HG03460 (cell line): ENCODE data around the gene PAPPA.

Experiments
- ATAC-seq: cut with Tn5 transposase; IDR thresholded peaks from one replicate; pipeline ENCODE4 v1.9.1; 2021; ENCODE audit not compliant: unreplicated experiment

The PAPPA gene

DNA sequence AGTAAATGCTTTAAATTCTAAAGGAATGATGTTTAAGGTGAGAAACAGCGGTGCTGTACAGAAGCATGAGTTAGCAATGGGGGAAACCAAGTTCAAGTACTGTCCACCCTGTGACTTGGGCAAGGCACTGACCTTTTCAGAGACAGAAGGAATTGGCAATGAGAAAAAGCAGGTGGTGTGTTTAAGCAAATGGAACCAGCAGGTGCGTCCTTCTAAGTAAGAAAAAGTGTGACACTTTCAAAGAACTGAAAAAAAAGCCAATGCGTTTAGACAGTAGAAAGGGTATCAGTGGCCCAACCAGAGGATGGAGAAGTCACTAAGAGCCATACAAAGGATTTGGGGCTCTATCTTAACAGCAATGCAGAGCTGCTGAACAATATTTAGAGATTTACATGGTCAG lies 250.6 kb downstream of the PAPPA start:
- ATAC-seq = no peak

DNA sequence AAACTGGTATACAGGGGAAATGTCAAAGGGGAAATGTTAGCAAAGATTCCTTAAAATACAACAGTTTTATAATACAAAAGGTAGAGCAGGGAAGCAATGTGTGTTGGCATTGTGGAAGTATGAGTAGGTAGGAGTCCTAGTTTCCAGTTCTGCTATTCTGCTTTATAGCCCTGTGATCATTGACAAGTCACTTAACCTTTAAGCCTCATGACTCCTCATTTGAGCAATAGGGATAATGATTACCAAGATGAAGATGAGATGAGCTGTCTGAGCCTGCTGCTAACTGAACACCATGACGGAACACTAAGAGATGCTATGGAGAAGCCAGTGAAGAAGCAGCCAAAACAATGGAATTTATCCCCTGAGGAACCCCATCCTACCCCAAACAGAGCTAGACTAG lies 251.7 kb downstream of the PAPPA start:
- no peak for ATAC-seq

DNA sequence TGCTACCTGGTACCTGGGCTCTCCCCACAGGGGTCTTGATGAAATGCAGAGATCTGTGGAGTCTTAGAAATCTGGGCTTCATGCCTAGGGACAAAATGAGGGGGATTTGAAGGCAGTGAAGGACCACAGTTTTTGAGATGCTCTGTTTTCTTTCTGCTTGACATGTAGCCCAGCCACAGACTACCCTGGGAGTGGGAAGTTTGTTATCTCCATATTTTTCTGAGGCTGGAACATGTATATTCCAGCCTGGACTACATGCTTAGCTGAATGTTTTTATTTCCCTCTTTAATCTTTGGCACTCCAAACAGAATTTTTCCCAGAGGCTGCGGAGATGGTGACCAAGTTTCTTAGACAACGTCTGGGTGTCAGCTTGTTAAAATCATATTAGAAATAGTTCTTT lies 252.9 kb downstream of the PAPPA start:
- no peak for ATAC-seq

DNA sequence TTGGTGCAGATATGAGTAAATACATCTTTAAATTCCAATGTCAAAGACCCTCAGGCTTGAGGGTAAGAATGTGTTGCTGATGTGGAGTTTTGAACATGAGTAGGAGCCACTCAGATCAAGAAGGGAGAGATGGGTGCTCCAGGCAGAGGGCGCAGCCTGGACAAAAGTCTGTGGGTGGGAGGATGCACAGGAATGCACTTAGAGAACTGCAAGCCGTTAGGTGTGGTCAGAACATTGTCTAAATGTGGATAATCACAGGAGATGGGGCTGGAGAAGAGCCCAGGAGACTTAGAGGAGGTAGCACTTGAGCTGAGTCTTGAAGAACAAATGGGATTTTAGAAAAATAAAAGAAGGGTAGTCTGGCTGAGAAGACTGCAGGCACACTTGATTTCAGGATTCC lies 255.5 kb downstream of the PAPPA start:
- no peak for ATAC-seq

DNA sequence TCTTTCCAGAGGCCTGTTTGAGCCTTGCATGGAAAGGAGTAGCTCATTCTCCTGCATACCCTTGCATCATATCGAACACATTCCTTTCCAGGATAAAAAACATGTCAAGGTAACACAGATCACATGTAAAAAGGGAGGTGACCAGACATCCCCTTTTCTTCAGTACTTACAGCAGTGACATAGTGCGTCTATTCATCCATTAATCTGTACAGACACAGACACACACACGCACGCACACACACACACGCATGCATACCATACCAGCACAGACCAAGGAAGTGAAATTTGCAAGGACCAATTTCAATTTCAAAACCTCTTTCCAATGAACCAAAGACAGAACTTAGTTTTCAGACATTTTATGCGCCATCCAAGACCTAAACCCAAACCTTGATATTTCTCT lies 256.0 kb downstream of the PAPPA start:
- ATAC-seq = no peak

DNA sequence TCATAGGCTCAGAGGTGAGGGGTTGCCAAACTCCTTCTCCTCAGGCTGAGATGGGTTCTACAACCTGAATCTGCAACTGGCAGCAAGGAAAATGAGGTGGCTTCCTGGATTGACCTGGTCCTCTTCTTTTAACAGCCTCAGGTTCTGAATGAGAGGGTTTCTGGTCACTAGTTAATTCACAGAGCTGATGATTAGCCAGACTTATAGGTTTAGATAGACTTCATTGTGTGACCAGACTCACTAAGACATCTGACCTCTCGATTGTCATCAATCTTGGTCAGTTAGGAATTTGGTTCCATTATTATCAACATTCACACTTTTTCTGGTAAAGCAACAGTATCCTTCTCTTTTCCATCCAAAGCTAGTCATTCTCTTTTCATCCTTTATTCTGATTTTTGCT lies 257.9 kb downstream of the PAPPA start:
- ATAC-seq = no peak

DNA sequence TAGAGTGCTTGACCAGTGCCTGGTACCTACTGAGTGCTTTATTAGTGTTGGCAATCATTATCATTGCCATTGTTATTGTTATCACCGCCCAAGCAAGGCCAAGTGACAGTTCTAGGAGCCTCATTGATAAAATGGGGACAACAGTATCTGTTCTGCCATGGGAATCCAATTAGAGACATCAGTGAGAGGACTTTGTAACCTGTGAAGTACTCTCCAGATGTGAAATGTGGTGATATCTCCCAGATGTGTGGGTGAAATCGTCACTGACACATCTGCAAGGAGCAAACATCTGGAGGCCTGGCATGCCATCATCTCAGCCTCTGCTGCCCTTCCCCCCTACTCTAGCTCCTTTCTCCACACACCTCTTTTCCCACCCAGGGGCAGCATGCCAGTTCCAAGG lies 260.8 kb downstream of the PAPPA start:
- no peak for ATAC-seq

DNA sequence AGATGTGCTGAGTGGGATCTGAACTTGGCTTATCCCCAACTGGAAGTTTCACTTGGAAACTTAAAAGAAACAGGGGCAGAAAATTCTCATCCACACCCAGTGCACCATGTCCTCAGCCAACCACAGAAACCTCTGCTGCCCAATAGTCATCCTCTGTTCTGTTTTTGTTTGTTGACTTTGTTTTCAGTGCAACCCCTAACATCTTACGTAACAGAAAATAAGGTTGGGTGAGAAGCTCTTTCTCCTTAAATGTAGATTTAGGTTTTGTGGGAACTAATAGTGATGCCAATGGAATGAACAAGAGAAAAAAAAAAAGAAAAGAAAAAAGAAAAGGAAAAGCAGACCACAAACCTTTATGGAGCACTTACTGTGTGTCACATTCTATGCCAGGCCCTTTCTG lies 262.8 kb downstream of the PAPPA start:
- no peak for ATAC-seq

DNA sequence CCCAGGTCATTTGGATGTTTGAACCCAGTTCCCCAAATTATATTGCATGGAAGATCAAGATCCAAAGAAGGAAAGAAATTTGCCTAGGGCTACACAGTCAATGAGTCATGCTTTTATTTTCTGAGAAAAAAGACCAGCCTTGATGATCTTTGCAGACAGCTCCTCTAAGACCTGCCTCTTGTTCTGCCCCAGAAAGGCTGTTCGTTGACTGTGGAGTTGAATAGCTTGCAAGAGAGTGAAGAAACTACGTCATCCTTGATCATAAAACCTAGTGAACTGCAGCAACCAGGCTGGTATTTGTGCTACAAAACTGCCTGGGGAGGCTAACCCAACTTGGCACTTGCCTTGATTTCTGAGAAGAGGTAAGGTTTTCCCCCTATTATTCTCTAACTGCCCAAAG lies 263.9 kb downstream of the PAPPA start:
- no peak for ATAC-seq

DNA sequence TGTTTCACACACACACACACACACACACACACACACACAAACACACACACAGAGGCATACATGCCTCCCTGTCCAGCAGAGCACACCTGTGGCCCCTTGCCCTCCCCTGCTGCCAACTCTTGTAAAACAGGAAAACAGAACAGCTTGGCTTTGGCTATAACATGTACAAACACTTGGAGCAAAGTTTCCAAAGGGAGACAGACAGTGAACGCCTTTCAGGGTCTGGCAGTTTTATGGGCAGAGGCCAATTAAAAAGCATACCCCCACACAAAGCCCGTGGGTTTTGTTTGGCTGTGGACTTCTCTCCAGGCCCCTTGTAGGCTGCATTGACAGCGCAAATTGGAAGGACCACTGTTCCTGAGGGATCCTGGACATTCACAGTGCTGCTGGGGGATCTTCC lies 265.6 kb downstream of the PAPPA start:
- no peak for ATAC-seq

DNA sequence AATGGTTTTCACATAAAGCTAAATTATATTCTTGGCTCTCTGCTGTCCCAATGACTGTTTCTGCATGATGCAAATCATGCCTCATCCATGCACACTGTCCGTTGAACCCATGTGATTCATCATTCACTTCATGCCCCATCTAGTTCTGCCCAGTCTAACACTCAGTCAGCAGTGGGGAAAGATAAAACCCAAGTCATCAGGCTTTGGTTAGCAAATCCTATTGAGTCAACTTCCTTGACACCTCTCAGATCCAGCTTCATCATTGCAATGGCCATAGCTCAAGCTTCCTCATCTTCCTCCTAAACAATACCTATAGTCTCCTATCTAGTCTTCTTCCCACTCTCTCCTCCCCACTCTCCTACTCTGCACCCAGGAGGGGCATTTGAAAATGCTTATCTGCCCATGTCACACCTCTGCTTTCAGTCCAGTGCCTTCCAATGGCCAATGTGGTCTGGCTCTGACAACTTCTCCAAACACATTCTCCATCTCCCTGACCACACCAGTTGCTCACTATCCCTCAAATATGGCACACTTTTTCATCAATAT lies 267.5 kb downstream of the PAPPA start:
- ATAC-seq = no peak

DNA sequence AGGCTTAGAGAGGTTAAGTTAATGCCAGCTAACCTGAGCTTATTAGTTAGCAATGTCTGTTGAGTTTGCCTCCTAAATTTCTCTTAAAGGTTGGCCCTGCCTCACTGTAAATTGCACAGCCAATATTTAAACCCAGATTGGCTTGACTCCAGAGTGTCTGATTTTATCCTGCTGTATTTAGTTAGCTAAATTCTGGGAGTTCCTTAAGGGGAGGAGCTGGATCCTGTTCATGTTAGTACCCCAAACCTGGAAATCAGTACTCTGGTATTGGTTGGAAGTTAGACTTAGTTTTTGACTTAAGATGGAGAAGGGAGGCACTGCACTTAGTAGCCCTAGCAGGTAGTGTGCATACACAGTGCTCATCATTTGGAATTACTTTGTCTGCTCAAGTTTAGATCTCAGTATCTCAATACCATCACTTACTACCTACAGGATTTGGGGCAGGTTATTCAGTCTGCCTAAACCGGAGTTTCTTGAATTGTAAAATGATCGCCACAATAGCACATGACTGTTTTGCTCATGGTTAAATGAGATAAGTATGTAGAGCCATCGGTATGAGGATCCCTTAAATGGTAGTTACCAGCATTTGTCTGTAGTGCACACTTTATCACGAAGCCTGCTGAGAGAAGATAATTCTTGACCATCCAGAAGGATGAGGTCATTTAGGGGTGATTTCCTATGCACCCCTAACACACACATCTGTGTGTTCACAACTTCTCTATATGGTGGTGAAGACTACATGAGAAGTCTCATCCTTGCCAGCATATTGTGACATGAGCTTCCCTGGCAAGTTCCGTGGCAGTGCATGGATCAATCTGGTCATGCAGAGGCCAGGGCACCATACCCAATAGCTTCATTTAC lies 268.8 kb downstream of the PAPPA start:
- no peak for ATAC-seq

DNA sequence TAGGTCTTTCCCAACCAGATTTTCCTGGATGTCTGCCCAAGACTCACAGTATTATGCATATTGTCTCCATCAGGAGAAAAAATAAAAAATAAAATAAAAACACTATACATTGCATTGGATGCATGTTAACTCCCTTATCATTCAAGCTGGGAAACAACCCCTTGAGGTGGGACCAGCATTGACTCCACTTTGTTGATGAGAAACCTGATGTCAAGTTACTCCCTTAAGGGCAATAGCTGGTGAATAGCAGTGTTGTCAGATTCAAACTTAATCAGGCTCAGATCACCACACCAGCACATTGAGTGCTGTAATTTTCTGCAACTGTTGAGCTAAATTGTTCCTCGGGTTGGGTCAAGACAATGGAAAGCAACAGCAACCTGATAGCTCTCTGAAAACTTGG lies 269.6 kb downstream of the PAPPA start:
- ATAC-seq = no peak

DNA sequence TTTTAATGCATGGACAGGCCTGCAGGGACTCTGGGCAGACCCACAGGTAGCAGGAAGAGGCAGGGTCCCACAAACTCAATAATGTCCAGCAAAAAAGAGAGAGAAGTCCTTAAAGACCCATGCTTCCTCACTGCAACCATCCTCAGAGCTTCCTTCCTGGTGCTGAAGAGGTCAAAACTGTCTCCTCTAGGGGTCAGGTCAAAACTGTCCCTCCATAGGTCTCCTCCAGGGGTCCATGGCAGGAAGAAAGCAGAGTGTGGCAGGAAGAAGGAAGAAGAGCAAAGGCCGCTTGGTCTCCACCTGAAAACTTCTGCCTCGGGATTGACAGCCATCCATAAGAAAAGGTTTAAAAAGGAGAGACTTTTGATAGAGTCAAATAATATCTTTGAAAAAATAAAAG lies 271.7 kb downstream of the PAPPA start:
- no peak for ATAC-seq

DNA sequence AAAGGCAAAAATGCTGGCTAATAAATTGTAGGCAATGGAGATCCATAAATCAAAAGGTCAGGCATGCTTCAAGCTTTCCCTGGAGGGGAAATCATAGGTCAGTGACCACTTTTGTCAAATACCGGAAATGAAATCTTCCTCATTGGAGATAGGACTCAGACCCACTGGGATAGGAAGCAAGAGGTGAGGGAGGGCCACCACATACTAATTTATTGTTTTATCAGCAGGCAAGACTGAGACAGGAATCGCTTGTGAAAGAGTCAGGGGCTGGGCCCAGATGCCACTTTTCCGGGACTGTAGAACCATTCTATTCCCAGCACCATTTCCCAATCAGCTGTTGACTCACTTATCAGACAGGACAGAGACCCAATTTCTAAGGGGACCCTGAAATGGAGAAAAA lies 277.3 kb downstream of the PAPPA start:
- no peak for ATAC-seq

DNA sequence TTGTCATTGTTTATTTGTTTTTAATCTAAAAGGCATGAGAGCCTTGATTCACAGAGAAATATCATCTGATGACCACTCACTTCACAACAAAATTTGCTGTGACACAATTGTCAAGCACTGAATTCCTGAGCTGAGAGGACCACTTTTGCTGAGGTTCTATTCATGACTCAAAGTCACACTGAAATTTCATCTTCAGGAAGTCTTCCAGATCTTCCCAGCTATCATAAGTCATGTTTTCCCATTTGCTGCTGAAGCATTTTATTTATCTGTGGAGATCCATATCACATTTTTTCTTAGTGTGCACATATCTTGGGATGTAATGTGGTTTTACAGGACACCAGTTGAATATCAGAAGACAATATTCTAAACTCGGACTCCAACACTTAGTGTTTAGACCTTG lies 278.5 kb downstream of the PAPPA start:
- ATAC-seq = no peak

DNA sequence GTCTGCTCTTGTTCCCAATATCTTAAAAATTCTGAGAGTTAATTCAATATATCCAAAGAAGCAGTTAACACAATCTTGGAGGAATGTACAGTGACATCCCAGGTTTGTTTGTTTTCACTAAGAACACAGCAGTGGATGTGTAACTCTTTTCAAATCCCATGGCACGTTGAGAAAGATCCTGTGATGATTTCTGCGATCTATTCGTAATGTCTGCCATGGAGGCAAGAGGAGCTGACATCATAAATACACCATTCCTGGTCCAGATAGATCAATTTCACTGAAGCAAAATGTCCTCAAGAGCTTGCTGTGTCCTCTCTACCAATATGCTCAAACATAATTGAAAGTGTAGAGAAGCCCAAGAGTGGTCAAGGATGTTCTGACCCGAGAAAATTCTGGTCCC lies 280.7 kb downstream of the PAPPA start:
- ATAC-seq = no peak

DNA sequence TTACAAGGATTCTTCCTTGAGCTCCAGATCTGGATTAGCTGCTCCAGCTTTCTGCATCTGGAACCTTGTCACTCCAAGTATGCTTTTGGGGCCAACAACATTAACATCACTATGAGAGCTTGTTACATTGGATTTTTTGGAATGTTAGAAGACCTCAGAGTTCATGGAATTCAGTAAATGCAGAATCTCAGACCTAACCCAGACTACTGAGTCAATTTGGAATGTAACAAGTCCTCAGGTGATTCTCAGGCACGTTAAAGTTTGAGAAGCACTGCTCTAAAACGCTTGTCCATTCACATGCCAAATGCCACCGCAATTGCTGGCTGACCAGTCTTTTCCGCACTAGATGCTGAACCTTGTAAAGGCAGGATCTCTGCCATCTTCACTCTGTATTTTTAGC lies 282.1 kb downstream of the PAPPA start:
- ATAC-seq = no peak

DNA sequence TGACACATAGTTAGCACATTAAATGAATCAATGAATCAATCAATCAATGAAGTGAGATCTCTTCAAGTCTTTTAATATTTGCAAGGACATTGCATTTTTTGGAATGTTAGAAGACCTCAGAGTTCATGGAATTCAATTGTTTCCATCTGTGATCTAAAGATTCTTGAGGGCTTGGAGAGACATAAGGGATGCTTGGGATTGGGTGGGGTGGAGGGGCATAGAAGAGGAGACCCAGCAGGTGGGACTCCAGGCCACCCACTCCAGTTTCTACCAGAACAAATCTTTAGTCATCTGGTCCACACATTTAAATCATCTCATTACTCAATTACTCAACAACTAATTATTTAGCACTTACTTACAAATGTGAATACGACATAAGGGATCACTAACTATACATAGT lies 282.5 kb downstream of the PAPPA start:
- no peak for ATAC-seq

DNA sequence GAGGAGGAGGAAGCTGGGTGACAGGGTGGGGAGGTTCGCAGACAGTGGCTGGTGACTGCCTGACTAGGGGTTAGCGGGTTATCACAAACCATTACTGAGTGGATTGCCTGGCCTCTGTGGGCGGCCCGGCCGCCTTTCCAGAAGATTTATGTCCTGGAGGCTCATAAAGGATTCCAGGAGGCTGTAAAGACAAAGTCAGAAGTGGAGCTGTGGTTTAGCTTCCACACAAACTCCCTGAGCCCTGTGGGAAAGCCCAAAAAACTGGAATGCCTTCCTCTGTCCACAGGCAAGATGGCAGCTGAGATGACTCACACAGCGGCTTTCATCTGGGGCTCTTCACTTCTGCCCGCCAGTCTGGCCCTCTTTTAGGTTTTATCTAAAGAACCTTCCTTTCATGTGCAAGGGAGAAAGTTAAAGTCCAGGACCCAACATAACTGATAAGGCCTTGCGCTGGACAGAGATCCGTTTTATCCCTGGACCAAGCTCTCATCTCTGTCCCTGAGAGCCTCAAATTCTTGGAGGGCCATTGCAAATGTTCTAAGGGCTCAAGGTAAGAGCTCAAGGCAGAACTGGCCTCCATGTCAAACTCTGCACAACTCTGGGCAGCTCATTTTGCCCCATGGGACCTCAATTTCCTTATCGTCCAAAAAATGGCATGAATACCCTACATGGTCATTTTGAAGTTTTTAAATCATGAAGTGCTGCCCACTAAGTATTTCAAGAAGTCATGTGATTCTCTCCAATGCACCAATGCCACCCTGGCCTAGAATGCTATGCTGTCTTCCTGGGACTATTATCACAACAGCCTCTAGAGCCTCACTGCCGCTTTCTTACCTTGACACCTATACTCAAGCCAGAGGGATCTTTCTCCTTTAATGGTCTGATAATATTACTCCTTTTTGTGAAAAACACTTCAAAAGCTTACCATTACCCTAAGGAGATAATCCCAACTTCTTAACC lies 284.1 kb downstream of the PAPPA start:
- no peak for ATAC-seq

DNA sequence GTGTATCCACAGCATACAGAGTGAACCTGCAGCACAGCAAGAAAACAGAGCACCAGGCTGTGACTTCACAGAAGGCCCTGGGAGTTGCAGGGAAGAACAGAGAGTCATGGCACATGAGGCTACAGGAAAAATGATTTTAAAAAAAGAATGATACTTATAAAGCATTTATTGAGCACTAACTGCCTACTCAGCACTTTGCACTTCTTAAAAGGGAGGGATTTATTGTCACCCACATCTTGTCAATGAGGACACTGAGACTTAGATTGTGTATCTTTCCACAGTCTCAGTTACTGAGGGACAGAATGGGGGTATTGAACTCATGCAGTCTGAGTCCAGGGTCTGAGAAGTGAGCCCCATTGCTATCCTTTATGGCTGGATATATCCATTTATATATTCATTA lies 288.9 kb downstream of the PAPPA start:
- no peak for ATAC-seq

DNA sequence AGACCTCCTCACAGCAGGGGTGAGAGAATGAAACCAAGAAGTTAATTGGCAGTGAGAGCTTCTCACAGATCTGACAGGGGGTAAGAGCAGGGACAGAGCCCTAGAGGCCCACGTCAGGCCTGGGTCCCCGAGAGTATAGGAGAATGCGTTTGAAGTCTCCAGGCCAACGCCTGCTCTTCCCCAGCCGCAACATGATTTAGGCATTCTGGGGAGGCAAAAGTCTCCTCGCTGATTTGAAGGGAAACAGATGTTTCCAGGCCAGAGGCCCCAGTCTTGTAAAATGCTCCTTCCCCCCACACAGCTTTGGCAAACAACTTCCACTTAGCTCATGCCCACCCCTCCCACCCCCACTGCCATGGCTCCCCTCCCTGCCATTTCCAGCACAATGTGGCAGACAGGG lies 294.3 kb downstream of the PAPPA start:
- no peak for ATAC-seq
